Keratinocyte (primary cell): Measurements from ENCODE around the gene SPATA20. TPM values are rescaled to one million over a fixed set of nuclear protein-coding genes. Genes with fewer than 3 reads are reported as not detected.

Experiments used
- DNase-seq: peaks from one replicate; pipeline ENCODE4 v3.0.0-alpha.2; 2011; ENCODE audit warnings: low read depth, missing footprints, low spot score
- FAIRE-seq: peaks from 2 replicates; lab custom pipeline; 2011; peaks lifted over from hg19 to GRCh38; lab: Jason Lieb, UNC
- H2AFZ ChIP-seq: 2 replicates; pipeline ENCODE4 v1.6.0; 2012; ENCODE audit warnings: low read length, control low read depth, inconsistent platforms; ENCODE audit not compliant: control insufficient read depth
- H3K27ac ChIP-seq: 2 replicates; pipeline ENCODE4 v1.5.1; 2011; ENCODE audit warnings: low read length; ENCODE audit not compliant: control insufficient read depth, insufficient read depth
- H3K27me3 ChIP-seq: 3 replicates; pipeline ENCODE4 v1.6.0; 2011; ENCODE audit warnings: low read length; ENCODE audit not compliant: control insufficient read depth, insufficient read depth; ENCODE audit errors: extremely low read depth
- H3K36me3 ChIP-seq, 2 experiments: 2 replicates in 1 of 2; 3 replicates in 1 of 2; pipeline ENCODE4 v1.5.1; 2011; ENCODE audit warnings: low read length in 2 of 2, mild to moderate bottlenecking in 1 of 2; ENCODE audit not compliant: control insufficient read depth in 2 of 2, insufficient read depth in 2 of 2; ENCODE audit errors: extremely low read depth in 1 of 2
- H3K4me1 ChIP-seq: 3 replicates; pipeline ENCODE4 v1.5.1; 2011; ENCODE audit warnings: low read length; ENCODE audit not compliant: control insufficient read depth, insufficient read depth; ENCODE audit errors: extremely low read depth
- H3K4me2 ChIP-seq: 3 replicates; pipeline ENCODE4 v1.6.0; 2011; ENCODE audit warnings: low read depth, low read length; ENCODE audit not compliant: control insufficient read depth, insufficient read depth; ENCODE audit errors: extremely low read depth
- H3K4me3 ChIP-seq, 3 experiments: fragments of 200-600 bp in 1 of 3; sonication (generic) in 1 of 3; 2 replicates in 2 of 3; 3 replicates in 1 of 3; pipeline ENCODE4 v1.5.1; 2011 to 2016; ENCODE audit warnings: low read length in 3 of 3, mild to moderate bottlenecking in 3 of 3, control low read depth in 2 of 3, inconsistent platforms in 1 of 3, low read depth in 1 of 3, mixed read lengths in 1 of 3, mixed run types in 1 of 3, moderate library complexity in 1 of 3; ENCODE audit not compliant: control insufficient read depth in 2 of 3, insufficient read depth in 2 of 3; ENCODE audit errors: extremely low read depth in 1 of 3
- H3K79me2 ChIP-seq: 2 replicates; pipeline ENCODE4 v1.6.0; 2012; ENCODE audit warnings: low read length; ENCODE audit not compliant: control insufficient read depth, insufficient read depth
- H3K9ac ChIP-seq: 3 replicates; pipeline ENCODE4 v1.6.0; 2011; ENCODE audit warnings: low read length; ENCODE audit not compliant: control insufficient read depth, insufficient read depth; ENCODE audit errors: extremely low read depth
- H3K9me1 ChIP-seq: 3 replicates; pipeline ENCODE4 v1.6.0; 2011; ENCODE audit warnings: low read length; ENCODE audit not compliant: control insufficient read depth, insufficient read depth; ENCODE audit errors: extremely low read depth
- H3K9me3 ChIP-seq: 2 replicates; pipeline ENCODE4 v1.5.1; 2012; ENCODE audit warnings: low read depth, low read length; ENCODE audit not compliant: control insufficient read depth
- H4K20me1 ChIP-seq: 3 replicates; pipeline ENCODE4 v1.6.0; 2011; ENCODE audit warnings: low read length; ENCODE audit not compliant: control insufficient read depth, insufficient read depth; ENCODE audit errors: extremely low read depth
- CTCF ChIP-seq, 3 experiments: IDR thresholded peaks in 1 of 3; conservative IDR thresholded peaks in 1 of 3; optimal IDR thresholded peaks in 1 of 3; 2 replicates in 2 of 3; 3 replicates in 1 of 3; pipeline versions ENCODE3 to v1.5.1; 2011; ENCODE audit warnings: low read length in 3 of 3, mild to moderate bottlenecking in 3 of 3, moderate library complexity in 2 of 3, control low read depth in 1 of 3, inconsistent platforms in 1 of 3; ENCODE audit not compliant: insufficient read depth in 2 of 3; ENCODE audit errors: extremely low read depth in 1 of 3
- EZH2 ChIP-seq: IDR thresholded peaks from one replicate; pipeline ENCODE4 v1.6.1; 2012; ENCODE audit warnings: inconsistent platforms, mild to moderate bottlenecking, low read length, moderate library complexity
- dilution Hi-C: fragments of 300-500 bp; cut with MboI; formaldehyde crosslinking; loops from one replicate; pipeline ENCODE4 v1.7.0; 2020; ENCODE audit warnings: low sequenced_read_pairs; ENCODE audit not compliant: extremely low pct_ligation_motif_present
- polyA plus RNA-seq, 5 experiments: library from polyadenylated mRNA; depleted of rRNA in 3 of 5; stranded (reverse) in 3 of 5; stranded (forward) in 1 of 5; unstranded in 1 of 5; fragments of >200 nt; gene quantifications; 1 replicate in 1 of 5; 2 replicates in 3 of 5; 3 replicates in 1 of 5; pipeline versions ENCODE4 v1.2.1 to v1.2.3, GENCODE V29; 2011 to 2012; ENCODE audit warnings: missing spikeins in 2 of 5, low read depth in 1 of 5, low replicate concordance in 1 of 5

The SPATA20 gene
- polyA plus RNA-seq, 1 donor (not counting 4 experiments of a cell fraction or from before 2014, with no cell fraction given) = 17.2 TPM

GRCh38 chr17:50565402-50566350, 18.7 kb downstream of the SPATA20 start:
- TF ChIP-seq EZH2 (no peak), CTCF (optimal IDR thresholded peaks at IDR 0.05 in 1 of 3, IDR thresholded peaks at IDR 0.05 in 1 of 3, conservative IDR thresholded peaks at IDR 0.05 in 1 of 3; ENCODE audit: extremely low read depth in 1 of 3, insufficient read depth in 2 of 3, low read length in 3 of 3) (no peak)
- Histone ChIP-seq H3K27ac (no peak overlapping the region), H4K20me1 (no peaks in the 10 kb centered on the region), H3K9ac (no peak overlapping the region), H3K4me2 (no peak overlapping the region), H3K79me2 (no peaks in the 10 kb centered on the region), H3K9me1 (no peaks in the 10 kb centered on the region), H3K4me1 (peaks cover 4% of the 10 kb centered on the region), H3K9me3 (no peaks in the 10 kb centered on the region), H3K4me3 (no peak overlapping the region), H2AFZ (no peak overlapping the region), H3K27me3 (peaks cover 55% of the 10 kb centered on the region), H3K36me3 (no peaks in the 10 kb centered on the region)
- dilution Hi-C loops = no loop called here
- DNase-seq (no peak), FAIRE-seq (no peak)

- Histone ChIP-seq H3K4me2 (no peak overlapping the region), H2AFZ (no peak overlapping the region), H3K9ac (no peak overlapping the region), H3K27ac (no peak overlapping the region), H3K4me1 (peaks cover 4% of the 10 kb centered on the region), H3K36me3 (no peaks in the 10 kb centered on the region), H3K4me3 (no peak overlapping the region), H4K20me1 (no peaks in the 10 kb centered on the region), H3K9me3 (no peaks in the 10 kb centered on the region), H3K9me1 (no peaks in the 10 kb centered on the region), H3K79me2 (no peaks in the 10 kb centered on the region), H3K27me3 (peaks cover 45% of the 10 kb centered on the region)
- dilution Hi-C loops = no loop called here
- TF ChIP-seq EZH2 = no peak
- FAIRE-seq (no peak), DNase-seq (no peak)
Observed at GRCh38 chr17:50566886-50567285, 19.9 kb downstream of the SPATA20 start.
